Measurements from ENCODE around the gene PCIF1. TPM values are rescaled to one million over a fixed set of nuclear protein-coding genes. Genes with fewer than 3 reads are reported as not detected.

PCIF1 gene
- total and polyA plus RNA-seq, 9 of the 15 experiments (the other 6 are each of a cell fraction or from before 2014, with no cell fraction given): 5.8 to 29.4 (median 11.3) TPM

GRCh38 chr20:45983279-45983743 is 48.8 kb downstream of the PCIF1 start (continued):
- TF ChIP-seq ZNF398 (CRISPR knock-in tag; IDR thresholded peaks at IDR 0.05) (no peak), MTA3 (IDR thresholded peaks at IDR 0.05; ENCODE audit: borderline replicate concordance) (no peak; the same call in 1 of the 2 replicates), KLF10 (CRISPR knock-in tag; IDR thresholded peaks at IDR 0.05) (no peak), JUND (IDR thresholded peaks at IDR 0.05; ENCODE audit: borderline replicate concordance, low read depth, low read length) (peak; percentile 34; the same call in 1 of the 2 replicates), JUND (tag; IDR thresholded peaks at IDR 0.05; ENCODE audit: borderline replicate concordance, low read depth, low read length) (peak; percentile 56; the same call in 2 of the 3 replicates), MTA1 (IDR thresholded peaks at IDR 0.05; ENCODE audit: borderline replicate concordance) (no peak), ATF3 (IDR thresholded peaks at IDR 0.05) (peak; percentile 49), ATF3 (CRISPR knock-in tag; conservative IDR thresholded peaks at IDR 0.05) (no peak), STAT6 (CRISPR knock-in tag; IDR thresholded peaks at IDR 0.05) (no peak), MITF (IDR thresholded peaks at IDR 0.05) (0 out of 2 replicates have a peak, but pooled peaks have one; percentile 45), CHD2 (IDR thresholded peaks at IDR 0.05; ENCODE audit: low read depth, low read length) (peak; percentile 33; the same call in 1 of the 2 replicates), NRF1 (conservative IDR thresholded peaks at IDR 0.05 in 1 of 2, IDR thresholded peaks at IDR 0.05 in 1 of 2) (peak in 1 of 2 experiments; percentile 20; a peak in 1 of 4 replicates), ESRRA (IDR thresholded peaks at IDR 0.05; ENCODE audit: borderline replicate concordance, low read depth) (peak; percentile 42; the same call in 1 of the 2 replicates), ZNF699 (CRISPR knock-in tag; IDR thresholded peaks at IDR 0.05; ENCODE audit: insufficient replicate concordance) (no peak), CTBP1 (IDR thresholded peaks at IDR 0.05; ENCODE audit: borderline replicate concordance) (peak; percentile 64), ZNF354B (CRISPR knock-in tag; IDR thresholded peaks at IDR 0.05) (no peak), ARID1B (IDR thresholded peaks at IDR 0.05) (peak; percentile 71), PURB (CRISPR knock-in tag; IDR thresholded peaks at IDR 0.05; ENCODE audit: low read depth) (no peak), NCOR1 (IDR thresholded peaks at IDR 0.05) (peak; percentile 23; the same call in 1 of the 2 replicates), PHF20 (IDR thresholded peaks at IDR 0.05; ENCODE audit: partially characterized antibody) (peak; percentile 71), USF1 (CRISPR knock-in tag; IDR thresholded peaks at IDR 0.05) (peak; percentile 81), ZNF830 (CRISPR knock-in tag; IDR thresholded peaks at IDR 0.05) (no peak), MCM7 (IDR thresholded peaks at IDR 0.05) (no peak)

Data from K562 (cell line).